Activated CD4-positive, alpha-beta T cell treated with anti-CD3 and anti-CD28 coated beads, Interleukin-2, amount 10 ng/mL, durations not matched to agents 7 days and 5 days (primary cell): ENCODE measurements around the gene TSKU. TPM values are rescaled to one million over a fixed set of nuclear protein-coding genes. Genes with fewer than 3 reads are reported as not detected.
"Not testable (repeated sequence)": the region's sequence is repeated elsewhere in the genome, so short reads cannot be mapped to it uniquely, and the experiment has no call there.

Experiments
- CTCF ChIA-PET: fragments of 350-600 bp; sonication (Branson Sonifier 250); formaldehyde crosslinking; loops from one replicate; lab custom pipeline; 2021; ENCODE audit warnings: antibody characterized with exemption; lab: Charles Lee
- POLR2A ChIA-PET: fragments of 350-600 bp; sonication (Branson Sonifier 250); formaldehyde crosslinking; loops from one replicate; lab custom pipeline; 2021; ENCODE audit warnings: antibody characterized with exemption; lab: Charles Lee
- DNase-seq: peaks from one replicate; pipeline ENCODE4 v3.0.0-alpha.2; 2020
- H3K27ac Mint-ChIP-seq: one replicate; pipeline ENCODE4 v1.8.0; 2021; ENCODE audit warnings: mild to moderate bottlenecking, moderate library complexity, mixed read lengths
- H3K27me3 Mint-ChIP-seq: one replicate; pipeline ENCODE4 v1.8.0; 2021; ENCODE audit warnings: mixed read lengths
- H3K36me3 Mint-ChIP-seq: one replicate; pipeline ENCODE4 v1.8.0; 2021; ENCODE audit warnings: low read depth, mixed read lengths
- H3K4me1 Mint-ChIP-seq: one replicate; pipeline ENCODE4 v1.8.0; 2021; ENCODE audit warnings: mixed read lengths
- H3K4me3 Mint-ChIP-seq: one replicate; pipeline ENCODE4 v1.8.0; 2021; ENCODE audit warnings: mild to moderate bottlenecking, moderate library complexity, mixed read lengths
- H3K9me3 Mint-ChIP-seq: one replicate; pipeline ENCODE4 v1.8.0; 2021; ENCODE audit warnings: mixed read lengths
- total RNA-seq, 2 experiments: library from RNA; stranded (reverse); gene quantifications; one replicate each; pipeline ENCODE4 v1.2.3, GENCODE V29; 2021

Gene TSKU
- 1 to 10 TPM in 1 of 2 experiments, under 1 TPM in 1; 0.99 to 1.3 TPM for total RNA-seq

- peak within 1 kb of the TSS; percentile 77 for H3K27ac Mint-ChIP-seq
- ChIA-PET CTCF (no interaction called here), POLR2A (no interaction called here)
- H3K4me3 Mint-ChIP-seq, result peak within 1 kb of the TSS; percentile 73
- H3K27me3 Mint-ChIP-seq, result peaks cover 46% of the 10 kb centered on the region
- no peaks in the 10 kb centered on the region for H3K36me3 Mint-ChIP-seq
- H3K9me3 Mint-ChIP-seq, result no peaks in the 10 kb centered on the region
- peaks cover 19% of the 10 kb centered on the region for H3K4me1 Mint-ChIP-seq
- no peak for DNase-seq
Observed at GRCh38 chr11:76783294-76783895, at the start of gene TSKU. TSKU (plus strand) TSS chr11:76783356; CDS start chr11:76795617, 12,261 bp downstream.

GRCh38 chr11:76733906-76734305, 49.2 kb upstream of the TSKU start:
- not testable (repeated sequence) for H3K4me3 Mint-ChIP-seq, H3K36me3 Mint-ChIP-seq, H3K27ac Mint-ChIP-seq, H3K4me1 Mint-ChIP-seq, H3K9me3 Mint-ChIP-seq, H3K27me3 Mint-ChIP-seq
- peak; percentile 71 for DNase-seq
- ChIA-PET CTCF (interaction anchor here (0.7 to 1.6 kb wide), 13 partner anchors 9 to 357 kb away, joined by 3 to 10 read pairs (median 4); no protein-coding TSS in a partner anchor), POLR2A (interaction anchor here (0.6 to 0.9 kb wide), 2 partner anchors 65 to 878 kb away, joined by 3 read pairs; no protein-coding TSS in a partner anchor)

GRCh38 chr11:76734456-76735420, 48.4 kb upstream of the TSKU start:
- POLR2A ChIA-PET, result interaction anchor here (0.6 to 0.9 kb wide), 2 partner anchors 64 to 877 kb away, joined by 3 read pairs; no protein-coding TSS in a partner anchor
- no peak for DNase-seq
- Mint-ChIP-seq H3K4me3 (no peak overlapping the region), H3K27me3 (peaks cover 1% of the 10 kb centered on the region), H3K36me3 (no peaks in the 10 kb centered on the region), H3K4me1 (peaks cover 6% of the 10 kb centered on the region), H3K27ac (no peak overlapping the region), H3K9me3 (no peaks in the 10 kb centered on the region)
- CTCF ChIA-PET, result interaction anchor here (0.6 to 1.6 kb wide), 16 partner anchors 8 to 357 kb away, joined by 3 to 10 read pairs (median 4); no protein-coding TSS in a partner anchor

GRCh38 chr11:76735841-76736240, 47.3 kb upstream of the TSKU start:
- H3K27me3 Mint-ChIP-seq, result peaks cover 1% of the 10 kb centered on the region
- no peak overlapping the region for H3K27ac Mint-ChIP-seq
- H3K4me3 Mint-ChIP-seq, result no peak overlapping the region
- DNase-seq, result no peak
- H3K36me3 Mint-ChIP-seq, result no peaks in the 10 kb centered on the region
- H3K4me1 Mint-ChIP-seq, result peaks cover 6% of the 10 kb centered on the region
- no peaks in the 10 kb centered on the region for H3K9me3 Mint-ChIP-seq
- ChIA-PET CTCF (interaction anchor here (0.6 to 1.5 kb wide), 3 partner anchors 13 to 183 kb away, joined by 3 read pairs; no protein-coding TSS in a partner anchor), POLR2A (no interaction called here)

GRCh38 chr11:76736266-76736665, 46.9 kb upstream of the TSKU start:
- no peak for DNase-seq
- Mint-ChIP-seq H3K36me3 (no peaks in the 10 kb centered on the region), H3K4me1 (peaks cover 6% of the 10 kb centered on the region), H3K4me3 (no peak overlapping the region), H3K9me3 (no peaks in the 10 kb centered on the region), H3K27me3 (peaks cover 2% of the 10 kb centered on the region), H3K27ac (no peak overlapping the region)
- ChIA-PET POLR2A (no interaction called here), CTCF (interaction anchor here (1.5 kb wide), 1 partner anchor 14 kb away, joined by 3 read pairs; no protein-coding TSS in a partner anchor)

GRCh38 chr11:76736773-76737495, 46.2 kb upstream of the TSKU start:
- Mint-ChIP-seq H3K27me3 (peaks cover 2% of the 10 kb centered on the region), H3K36me3 (no peaks in the 10 kb centered on the region), H3K9me3 (no peaks in the 10 kb centered on the region), H3K4me1 (peaks cover 6% of the 10 kb centered on the region), H3K4me3 (no peak overlapping the region), H3K27ac (no peak overlapping the region)
- ChIA-PET POLR2A (interaction anchor here (0.6 kb wide), 1 partner anchor 216 kb away, joined by 3 read pairs; no protein-coding TSS in a partner anchor), CTCF (interaction anchor here (1.5 kb wide), 1 partner anchor 62 kb away, joined by 3 read pairs; no protein-coding TSS in a partner anchor)
- no peak for DNase-seq

GRCh38 chr11:76738618-76739240, 44.4 kb upstream of the TSKU start:
- Mint-ChIP-seq H3K4me1 (peaks cover 6% of the 10 kb centered on the region), H3K27me3 (peaks cover 3% of the 10 kb centered on the region), H3K4me3 (no peak overlapping the region), H3K36me3 (no peaks in the 10 kb centered on the region), H3K27ac (no peak overlapping the region), H3K9me3 (no peaks in the 10 kb centered on the region)
- CTCF ChIA-PET, result no interaction called here
- POLR2A ChIA-PET, result no interaction called here
- no peak for DNase-seq

- Mint-ChIP-seq H3K4me3 (no peak overlapping the region), H3K36me3 (no peaks in the 10 kb centered on the region), H3K27me3 (peaks cover 3% of the 10 kb centered on the region), H3K9me3 (no peaks in the 10 kb centered on the region), H3K4me1 (peaks cover 6% of the 10 kb centered on the region), H3K27ac (no peak overlapping the region)
- ChIA-PET CTCF (interaction anchor here (1.3 to 1.8 kb wide), 2 partner anchors 9 to 59 kb away, joined by 3 to 4 read pairs; no protein-coding TSS in a partner anchor), POLR2A (no interaction called here)
- no peak for DNase-seq
Observed at GRCh38 chr11:76739798-76740197, 43.4 kb upstream of the TSKU start.

- no peak for DNase-seq
- no peaks in the 10 kb centered on the region for H3K36me3 Mint-ChIP-seq
- CTCF ChIA-PET, result interaction anchor here (1.3 to 1.8 kb wide), 2 partner anchors 8 to 58 kb away, joined by 3 to 4 read pairs; no protein-coding TSS in a partner anchor
- H3K4me3 Mint-ChIP-seq, result no peak overlapping the region
- H3K4me1 Mint-ChIP-seq, result peaks cover 6% of the 10 kb centered on the region
- H3K9me3 Mint-ChIP-seq, result no peaks in the 10 kb centered on the region
- POLR2A ChIA-PET, result no interaction called here
- H3K27me3 Mint-ChIP-seq, result peaks cover 5% of the 10 kb centered on the region
- H3K27ac Mint-ChIP-seq, result no peak overlapping the region
Observed at GRCh38 chr11:76740772-76741171, 42.4 kb upstream of the TSKU start.

- Mint-ChIP-seq H3K36me3 (no peaks in the 10 kb centered on the region), H3K9me3 (no peaks in the 10 kb centered on the region), H3K27ac (no peak overlapping the region), H3K27me3 (peaks cover 7% of the 10 kb centered on the region), H3K4me3 (no peak overlapping the region), H3K4me1 (no peaks in the 10 kb centered on the region)
- CTCF ChIA-PET, result interaction anchor here (1.3 to 1.6 kb wide), 2 partner anchors 9 to 21 kb away, joined by 3 to 5 read pairs; no protein-coding TSS in a partner anchor
- POLR2A ChIA-PET, result no interaction called here
- DNase-seq, result no peak
Observed at GRCh38 chr11:76742902-76743301, 40.3 kb upstream of the TSKU start.

- no peak for DNase-seq
- H3K9me3 Mint-ChIP-seq, result no peaks in the 10 kb centered on the region
- H3K4me3 Mint-ChIP-seq, result no peak overlapping the region
- CTCF ChIA-PET, result no interaction called here
- POLR2A ChIA-PET, result no interaction called here
- H3K4me1 Mint-ChIP-seq, result no peaks in the 10 kb centered on the region
- H3K36me3 Mint-ChIP-seq, result no peaks in the 10 kb centered on the region
- H3K27me3 Mint-ChIP-seq, result peaks cover 7% of the 10 kb centered on the region
- H3K27ac Mint-ChIP-seq, result no peak overlapping the region
Observed at GRCh38 chr11:76744186-76745043, 38.7 kb upstream of the TSKU start.
